ENCODE measurements around the gene OSMR.

OSMR gene

DNA sequence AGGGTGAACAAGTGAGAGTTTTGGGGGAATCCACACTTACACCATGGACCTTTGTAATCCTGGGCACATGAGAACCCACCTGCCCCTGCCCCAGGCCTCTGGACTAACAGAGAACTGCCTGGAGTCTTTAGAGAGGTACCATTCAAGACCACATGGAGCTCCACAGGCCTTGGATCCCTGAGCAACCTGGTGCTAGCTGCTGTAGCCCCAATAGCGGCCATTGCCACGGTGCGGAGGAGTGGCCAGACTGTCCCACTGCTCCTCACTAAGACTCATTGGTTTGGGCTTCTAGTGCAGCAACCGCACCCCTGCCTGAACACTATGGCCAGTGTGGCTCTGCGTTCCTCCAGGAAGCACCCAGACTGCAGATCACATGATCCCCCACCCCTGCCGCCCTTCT is 45.8 kb downstream of the OSMR start:
- H3K27me3 ChIP-seq (ENCODE audit: insufficient read depth, low read length), result no peaks in the 10 kb centered on the region
- H3K9me3 ChIP-seq (ENCODE audit: low read length), result no peaks in the 10 kb centered on the region
- no peaks in the 10 kb centered on the region for H3K36me3 ChIP-seq (ENCODE audit: insufficient read depth, low read length)
- peaks cover 5% of the 10 kb centered on the region for H3K4me1 ChIP-seq (ENCODE audit: insufficient read depth, low read length)
- H3K4me3 ChIP-seq (ENCODE audit: low read length), result no peak overlapping the region
- H2AFZ ChIP-seq (ENCODE audit: low read depth, low read length), result no peak overlapping the region

DNA sequence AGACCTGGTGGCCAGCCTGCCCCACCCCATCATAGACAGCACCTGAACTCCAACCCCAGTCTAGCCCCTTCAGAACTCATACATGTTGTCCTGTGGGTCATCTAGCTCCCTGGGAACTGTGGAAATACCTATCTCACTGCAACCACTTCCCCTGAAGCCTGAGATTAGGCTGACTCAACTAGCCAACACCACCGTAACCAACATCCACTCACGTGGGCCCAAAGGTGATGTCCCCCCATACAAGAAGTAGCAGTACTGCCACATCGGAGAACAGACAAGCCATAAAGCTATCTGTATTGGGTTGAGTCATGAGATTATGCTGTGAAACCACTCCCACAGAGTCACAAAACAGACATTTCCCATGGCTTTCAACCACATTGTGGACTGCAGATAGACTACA is 46.6 kb downstream of the OSMR start:
- no peaks in the 10 kb centered on the region for H3K36me3 ChIP-seq (ENCODE audit: insufficient read depth, low read length)
- H3K4me1 ChIP-seq (ENCODE audit: insufficient read depth, low read length), result peaks cover 5% of the 10 kb centered on the region
- no peaks in the 10 kb centered on the region for H3K9me3 ChIP-seq (ENCODE audit: low read length)
- H3K27me3 ChIP-seq (ENCODE audit: insufficient read depth, low read length), result no peaks in the 10 kb centered on the region
- H2AFZ ChIP-seq (ENCODE audit: low read depth, low read length), result no peak overlapping the region
- H3K4me3 ChIP-seq (ENCODE audit: low read length), result no peak overlapping the region

DNA sequence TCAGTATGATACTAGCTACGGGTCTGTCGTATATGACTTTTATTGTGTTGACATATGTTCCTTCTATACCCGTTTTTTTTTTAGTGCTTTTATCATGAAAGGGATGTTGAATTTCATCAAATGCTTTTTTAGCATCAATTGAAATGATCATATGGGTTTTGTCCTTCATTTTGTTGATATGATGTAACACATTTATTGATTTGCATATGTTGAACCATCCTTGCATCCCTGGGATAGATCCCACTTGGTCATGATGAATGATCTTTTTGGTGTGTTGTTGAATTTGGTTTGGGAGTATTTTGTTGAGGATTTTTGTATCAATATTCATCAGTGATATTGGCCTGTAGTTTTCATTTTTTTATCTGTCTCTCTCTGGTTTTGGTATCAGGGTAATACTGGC is 50.9 kb downstream of the OSMR start:
- Histone ChIP-seq H3K27me3 (ENCODE audit: insufficient read depth, low read length) (no peaks in the 10 kb centered on the region), H3K4me3 (ENCODE audit: low read length) (no peak overlapping the region), H3K9me3 (ENCODE audit: low read length) (no peaks in the 10 kb centered on the region), H3K4me1 (ENCODE audit: insufficient read depth, low read length) (no peaks in the 10 kb centered on the region), H2AFZ (ENCODE audit: low read depth, low read length) (no peak overlapping the region), H3K36me3 (ENCODE audit: insufficient read depth, low read length) (no peaks in the 10 kb centered on the region)

DNA sequence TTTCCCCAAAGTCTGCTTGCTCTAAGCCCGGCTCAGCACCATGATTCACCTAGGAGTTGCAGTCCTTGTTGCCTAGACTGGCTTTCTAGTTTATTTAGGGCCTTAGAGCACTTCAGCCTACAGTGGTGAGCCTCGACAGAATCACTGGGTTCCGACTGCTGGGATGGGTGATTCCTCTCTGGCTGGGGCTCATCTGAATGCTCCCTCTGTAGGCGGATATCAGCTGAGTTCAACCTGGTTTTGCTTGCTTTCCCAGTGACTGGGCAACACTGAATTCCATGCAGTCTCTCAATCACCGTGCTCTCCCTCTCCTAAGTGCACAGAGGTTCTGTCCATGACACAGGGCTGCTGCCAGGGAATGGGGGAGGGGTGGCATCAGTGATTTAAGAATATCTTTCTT is 54.1 kb downstream of the OSMR start:
- H3K27me3 ChIP-seq (ENCODE audit: insufficient read depth, low read length), result no peaks in the 10 kb centered on the region
- H2AFZ ChIP-seq (ENCODE audit: low read depth, low read length), result no peak overlapping the region
- H3K36me3 ChIP-seq (ENCODE audit: insufficient read depth, low read length), result no peaks in the 10 kb centered on the region
- no peaks in the 10 kb centered on the region for H3K4me1 ChIP-seq (ENCODE audit: insufficient read depth, low read length)
- H3K4me3 ChIP-seq (ENCODE audit: low read length), result no peak overlapping the region
- H3K9me3 ChIP-seq (ENCODE audit: low read length), result no peaks in the 10 kb centered on the region

DNA sequence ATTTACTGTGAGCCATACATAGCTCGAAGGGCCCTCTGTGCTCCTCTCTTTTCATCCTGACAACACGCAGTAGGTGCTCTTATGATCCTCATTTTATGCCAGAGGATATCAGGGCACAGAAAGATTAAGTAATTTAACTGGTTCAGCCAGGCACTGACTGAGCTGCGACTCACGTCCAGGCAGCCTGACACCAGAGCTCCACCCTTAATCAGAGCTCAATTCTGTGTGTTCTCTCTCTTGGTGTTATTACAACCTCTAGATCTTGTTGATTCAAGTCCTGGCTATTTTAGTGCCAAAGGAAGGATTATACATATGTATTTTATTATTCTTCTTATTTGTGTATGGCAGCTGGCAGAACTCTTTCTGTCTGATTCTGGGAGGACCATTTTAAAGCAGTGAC is 59.7 kb downstream of the OSMR start:
- Histone ChIP-seq H3K36me3 (ENCODE audit: insufficient read depth, low read length) (no peaks in the 10 kb centered on the region), H3K9me3 (ENCODE audit: low read length) (no peaks in the 10 kb centered on the region), H3K4me3 (ENCODE audit: low read length) (no peak overlapping the region), H3K27me3 (ENCODE audit: insufficient read depth, low read length) (no peaks in the 10 kb centered on the region), H3K4me1 (ENCODE audit: insufficient read depth, low read length) (no peaks in the 10 kb centered on the region), H2AFZ (ENCODE audit: low read depth, low read length) (no peak overlapping the region)

DNA sequence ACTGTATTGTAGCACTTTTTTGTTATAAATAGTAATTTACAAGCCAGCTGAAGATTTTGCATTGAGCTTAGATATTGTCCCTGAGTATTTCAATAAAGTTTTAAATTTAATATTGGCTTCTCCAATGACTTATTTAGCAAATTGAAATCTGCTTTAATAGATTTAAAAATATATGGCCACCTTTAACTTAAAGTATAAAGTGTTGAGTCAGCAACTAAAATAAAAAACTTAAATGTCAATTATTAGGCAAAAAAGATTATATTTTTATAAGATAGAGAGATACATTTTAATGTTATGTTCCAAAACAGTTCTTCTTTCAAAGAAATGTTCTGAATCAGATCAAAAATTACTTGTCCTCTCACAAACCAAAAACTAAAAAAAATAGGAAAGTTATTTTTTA is 60.7 kb downstream of the OSMR start:
- Histone ChIP-seq H3K4me3 (ENCODE audit: low read length) (no peak overlapping the region), H2AFZ (ENCODE audit: low read depth, low read length) (no peak overlapping the region), H3K9me3 (ENCODE audit: low read length) (no peaks in the 10 kb centered on the region), H3K4me1 (ENCODE audit: insufficient read depth, low read length) (no peaks in the 10 kb centered on the region), H3K27me3 (ENCODE audit: insufficient read depth, low read length) (no peaks in the 10 kb centered on the region), H3K36me3 (ENCODE audit: insufficient read depth, low read length) (no peaks in the 10 kb centered on the region)

DNA sequence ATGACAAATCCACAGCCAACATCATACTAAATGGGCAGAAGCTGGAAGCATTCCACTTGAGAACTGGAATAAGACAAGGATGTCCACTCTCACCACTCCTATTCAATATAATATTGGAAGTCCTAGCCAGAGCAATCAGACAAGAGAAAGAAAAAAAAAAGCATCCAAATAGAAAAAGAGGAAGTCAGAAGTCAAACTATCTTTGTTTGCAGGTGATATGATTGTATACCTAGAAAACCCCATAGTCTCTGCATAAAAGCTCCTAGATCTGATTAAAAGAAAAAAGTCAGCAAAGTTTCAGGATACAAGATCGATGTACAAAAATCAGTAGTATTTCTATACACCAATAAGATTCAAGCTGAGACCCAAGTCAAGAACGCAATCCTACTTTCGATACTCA is 66.1 kb downstream of the OSMR start:
- Histone ChIP-seq H3K36me3 (ENCODE audit: insufficient read depth, low read length) (no peaks in the 10 kb centered on the region), H3K4me1 (ENCODE audit: insufficient read depth, low read length) (no peaks in the 10 kb centered on the region), H2AFZ (ENCODE audit: low read depth, low read length) (no peak overlapping the region), H3K27me3 (ENCODE audit: insufficient read depth, low read length) (no peaks in the 10 kb centered on the region), H3K9me3 (ENCODE audit: low read length) (no peaks in the 10 kb centered on the region), H3K4me3 (ENCODE audit: low read length) (no peak overlapping the region)

DNA sequence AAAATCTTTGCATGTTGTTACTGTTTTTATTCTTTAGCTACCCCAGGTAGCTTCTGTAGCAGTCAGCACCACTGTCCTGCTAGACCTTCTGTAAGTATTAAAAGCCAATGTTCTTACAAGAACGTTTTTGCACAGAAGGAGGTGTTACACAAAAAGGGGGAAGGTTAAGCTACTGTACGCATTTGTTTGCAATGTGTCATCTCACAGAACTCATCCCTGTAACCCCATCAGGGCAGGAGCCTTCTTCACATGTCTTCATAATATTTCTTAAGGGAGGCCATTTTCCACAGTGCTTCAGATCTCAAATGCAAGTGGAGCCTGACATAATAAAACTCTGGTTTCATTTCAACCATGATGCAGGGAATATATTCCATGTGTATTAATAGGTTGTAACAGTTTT is 67.9 kb downstream of the OSMR start:
- no peak overlapping the region for H2AFZ ChIP-seq (ENCODE audit: low read depth, low read length)
- H3K36me3 ChIP-seq (ENCODE audit: insufficient read depth, low read length), result no peaks in the 10 kb centered on the region
- H3K4me1 ChIP-seq (ENCODE audit: insufficient read depth, low read length), result no peaks in the 10 kb centered on the region

DNA sequence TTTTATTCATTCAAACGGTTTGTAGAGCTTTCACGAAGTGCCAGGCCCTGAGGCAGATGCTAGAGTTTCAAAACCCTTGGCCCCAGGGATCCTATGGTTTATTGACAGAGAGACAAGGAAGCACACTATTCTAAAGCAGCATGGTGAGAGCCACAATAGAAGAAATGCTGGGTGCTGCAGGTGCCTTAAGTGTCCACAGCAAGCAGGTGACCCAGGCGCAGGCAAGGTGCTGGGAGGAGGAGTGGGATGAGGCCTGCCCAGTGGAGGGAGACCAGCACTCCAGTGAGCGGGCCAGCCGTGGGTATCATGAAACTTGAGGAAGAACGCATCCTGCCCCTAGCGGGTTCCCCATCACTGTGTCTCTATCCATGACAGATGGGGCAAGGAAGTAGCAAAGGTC is 71.0 kb downstream of the OSMR start:
- no peaks in the 10 kb centered on the region for H3K4me1 ChIP-seq (ENCODE audit: insufficient read depth, low read length)
- H3K4me3 ChIP-seq (ENCODE audit: low read length), result no peak overlapping the region
- no peaks in the 10 kb centered on the region for H3K36me3 ChIP-seq (ENCODE audit: insufficient read depth, low read length)
- H2AFZ ChIP-seq (ENCODE audit: low read depth, low read length), result no peak overlapping the region
- no peaks in the 10 kb centered on the region for H3K27me3 ChIP-seq (ENCODE audit: insufficient read depth, low read length)
- H3K9me3 ChIP-seq (ENCODE audit: low read length), result no peaks in the 10 kb centered on the region

More for the DNA sequence above, 67.9 kb downstream of the OSMR start:
- Histone ChIP-seq H3K4me3 (ENCODE audit: low read length) (no peak overlapping the region), H3K9me3 (ENCODE audit: low read length) (no peaks in the 10 kb centered on the region), H3K27me3 (ENCODE audit: insufficient read depth, low read length) (no peaks in the 10 kb centered on the region)

DNA sequence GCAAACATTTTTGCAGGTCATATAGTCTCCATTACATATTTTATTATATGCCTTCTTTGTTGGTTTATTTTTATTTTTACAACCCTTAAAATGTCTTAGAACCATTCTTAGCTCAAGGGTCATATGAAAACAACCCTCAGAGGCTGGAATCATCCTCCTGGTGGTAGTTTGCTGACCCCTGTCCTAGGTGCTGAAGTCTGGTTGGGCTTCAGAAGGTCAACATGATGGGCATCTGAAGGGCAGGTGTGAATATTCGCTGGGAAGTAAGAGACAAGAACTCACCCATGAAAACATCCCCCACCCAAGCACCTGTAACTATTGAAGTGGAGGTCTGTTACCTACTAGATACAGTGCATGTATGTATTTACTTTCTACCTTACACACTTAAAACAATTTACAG is 75.4 kb downstream of the OSMR start:
- H2AFZ ChIP-seq (ENCODE audit: low read depth, low read length), result no peak overlapping the region
- H3K36me3 ChIP-seq (ENCODE audit: insufficient read depth, low read length), result no peaks in the 10 kb centered on the region
- H3K4me1 ChIP-seq (ENCODE audit: insufficient read depth, low read length), result no peaks in the 10 kb centered on the region
- H3K4me3 ChIP-seq (ENCODE audit: low read length), result no peak overlapping the region
- no peaks in the 10 kb centered on the region for H3K9me3 ChIP-seq (ENCODE audit: low read length)
- H3K27me3 ChIP-seq (ENCODE audit: insufficient read depth, low read length), result no peaks in the 10 kb centered on the region

DNA sequence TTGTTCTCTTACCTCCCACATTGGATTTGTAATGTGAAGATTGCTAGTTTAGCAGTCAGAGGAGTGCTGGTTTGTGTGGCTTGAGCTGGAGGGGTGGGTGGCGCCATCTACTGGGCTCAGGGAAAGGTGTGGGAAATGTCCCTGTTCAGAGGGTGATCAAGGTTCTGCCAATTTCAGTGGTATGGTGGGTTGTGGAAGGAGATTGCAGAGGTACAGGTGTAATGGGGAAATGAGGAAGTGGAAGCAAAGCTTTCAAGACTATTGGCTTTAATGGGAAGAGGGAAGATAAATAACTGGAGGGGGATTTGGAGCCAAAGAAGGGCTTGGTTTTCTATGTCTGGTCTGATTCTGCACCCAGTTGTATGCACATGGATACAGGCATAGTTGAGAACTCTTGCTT is 76.4 kb downstream of the OSMR start:
- no peak overlapping the region for H2AFZ ChIP-seq (ENCODE audit: low read depth, low read length)
- H3K9me3 ChIP-seq (ENCODE audit: low read length), result no peaks in the 10 kb centered on the region
- no peaks in the 10 kb centered on the region for H3K36me3 ChIP-seq (ENCODE audit: insufficient read depth, low read length)
- no peaks in the 10 kb centered on the region for H3K27me3 ChIP-seq (ENCODE audit: insufficient read depth, low read length)
- H3K4me1 ChIP-seq (ENCODE audit: insufficient read depth, low read length), result no peaks in the 10 kb centered on the region
- no peak overlapping the region for H3K4me3 ChIP-seq (ENCODE audit: low read length)

DNA sequence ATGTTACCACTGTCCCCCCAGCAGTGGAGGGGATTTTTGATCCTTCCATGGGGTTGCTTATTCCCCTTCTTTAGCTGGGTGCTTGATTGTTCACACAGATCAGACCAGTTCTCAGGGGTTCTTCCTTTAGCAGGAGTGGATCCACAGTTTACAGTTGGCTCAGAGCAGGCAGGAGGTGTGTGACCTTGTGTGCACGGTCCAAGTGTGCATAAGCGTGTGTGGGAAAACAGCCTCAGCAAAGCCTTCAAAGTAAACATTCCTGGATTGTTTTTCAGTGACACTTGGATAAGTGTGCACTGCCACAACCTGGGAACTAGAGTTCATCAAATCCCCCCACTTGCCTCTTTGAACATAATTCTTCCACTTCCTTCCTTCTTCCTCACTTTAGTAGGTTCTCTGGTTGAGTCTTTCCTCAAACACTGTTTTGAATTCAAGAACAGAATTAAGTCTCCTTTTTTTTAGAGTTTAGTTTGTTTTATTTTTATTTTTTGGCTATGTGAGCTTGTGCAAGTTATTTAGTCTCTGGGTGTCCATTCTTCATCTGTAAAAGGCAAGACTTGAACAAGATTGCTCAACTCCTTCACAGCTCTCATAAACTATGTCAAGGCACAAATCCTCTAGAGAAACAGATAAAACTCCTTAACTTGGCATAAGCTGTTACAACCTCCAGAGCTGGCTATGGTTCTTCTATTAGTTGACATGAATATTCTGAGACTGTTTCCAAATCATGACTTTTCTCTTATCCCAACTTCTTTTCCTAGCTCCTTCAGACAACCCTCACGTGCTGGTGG is 78.0 kb downstream of the OSMR start:
- Histone ChIP-seq H3K4me3 (ENCODE audit: low read length) (no peak overlapping the region), H3K36me3 (ENCODE audit: insufficient read depth, low read length) (no peaks in the 10 kb centered on the region), H3K9me3 (ENCODE audit: low read length) (no peaks in the 10 kb centered on the region), H3K27me3 (ENCODE audit: insufficient read depth, low read length) (no peaks in the 10 kb centered on the region), H2AFZ (ENCODE audit: low read depth, low read length) (no peak overlapping the region), H3K4me1 (ENCODE audit: insufficient read depth, low read length) (no peaks in the 10 kb centered on the region)

DNA sequence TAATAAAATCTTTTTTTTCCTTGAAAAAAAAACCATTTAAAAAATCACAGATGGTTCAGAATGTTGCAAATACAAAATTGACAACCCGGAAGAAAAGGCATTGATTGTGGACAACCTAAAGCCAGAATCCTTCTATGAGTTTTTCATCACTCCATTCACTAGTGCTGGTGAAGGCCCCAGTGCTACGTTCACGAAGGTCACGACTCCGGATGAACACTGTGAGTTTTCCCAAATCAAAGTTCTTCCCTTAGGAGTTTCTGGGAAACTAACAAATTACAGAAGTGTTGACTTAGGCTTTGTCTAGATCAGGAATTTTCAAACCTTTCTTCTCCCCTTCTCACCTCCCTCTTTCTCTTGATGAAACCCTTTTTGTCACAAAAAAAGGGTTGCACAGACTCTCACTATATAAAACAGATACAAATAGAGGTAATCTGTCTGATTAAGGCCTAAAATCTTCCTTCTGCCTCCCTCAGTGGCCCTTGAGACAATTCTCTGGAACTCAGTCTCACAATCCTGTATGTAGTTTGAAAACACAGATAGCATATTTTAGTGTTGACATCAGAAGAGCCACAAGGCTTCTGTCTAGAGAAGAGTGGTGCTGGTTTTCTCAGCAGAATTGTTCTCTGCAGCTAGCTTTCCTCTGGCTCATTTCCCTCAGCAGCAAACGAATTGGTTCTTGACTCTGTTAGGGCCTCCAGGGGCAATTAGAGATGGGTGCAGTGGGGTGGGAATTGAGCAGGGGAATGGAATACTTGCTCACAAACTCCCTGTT is 79.5 kb downstream of the OSMR start:
- H2AFZ ChIP-seq (ENCODE audit: low read depth, low read length), result no peak overlapping the region
- H3K4me3 ChIP-seq (ENCODE audit: low read length), result no peak overlapping the region
- H3K9me3 ChIP-seq (ENCODE audit: low read length), result no peaks in the 10 kb centered on the region
- no peaks in the 10 kb centered on the region for H3K4me1 ChIP-seq (ENCODE audit: insufficient read depth, low read length)
- no peaks in the 10 kb centered on the region for H3K36me3 ChIP-seq (ENCODE audit: insufficient read depth, low read length)
- H3K27me3 ChIP-seq (ENCODE audit: insufficient read depth, low read length), result no peaks in the 10 kb centered on the region
